HCT116 (cell line): ENCODE data around the gene PADI4. TPM values are rescaled to one million over a fixed set of nuclear protein-coding genes. Genes with fewer than 3 reads are reported as not detected.

Experiments
- ATAC-seq: fragments of 200-7000 bp; cut with Tn5 transposase; 2 replicates; pipeline ENCODE4 v1.9.1; 2020; ENCODE audit warnings: mild to moderate bottlenecking, moderate library complexity
- BruUV-seq: library from RNA; stranded (reverse); fragments of 400-500 nt; replicated peaks from 2 replicates; lab custom pipeline; 2021; lab: Mats Ljungman, UMichigan
- CTCF ChIA-PET: fragments of 300-600 bp; sonication (Branson Sonifier 250); formaldehyde crosslinking; loops from one replicate; lab custom pipeline; 2021; ENCODE audit warnings: antibody characterized with exemption; lab: Charles Lee
- POLR2A ChIA-PET: fragments of 300-600, 350-600 bp; sonication (Branson Sonifier 250); formaldehyde crosslinking; loops from one replicate; lab custom pipeline; 2021; ENCODE audit warnings: antibody characterized with exemption; lab: Charles Lee
- RAD21 ChIA-PET, 2 experiments: fragments of 300-600 bp; sonication (Branson Sonifier 250); formaldehyde crosslinking; loops; one replicate each; lab custom pipeline; 2023; ENCODE audit warnings: low total read pairs in 2 of 2; ENCODE audit not compliant: uncharacterized antibody in 2 of 2, unreplicated experiment in 2 of 2, low non-redundant PET in 1 of 2; lab: Charles Lee
- DNase-seq: peaks from one replicate; pipeline ENCODE4 v3.0.0-alpha.2; 2010; ENCODE audit warnings: low read depth, low spot score
- H2AFZ ChIP-seq: fragments of 200-600 bp; shearing (Covaris generic), sonication (generic); 2 replicates; pipeline ENCODE4 v1.6.1; 2017; ENCODE audit warnings: low read depth, mixed run types, mixed read lengths, antibody characterized with exemption, low read length; ENCODE audit not compliant: poor library complexity, severe bottlenecking
- H3K27ac ChIP-seq: 2 replicates; pipeline ENCODE4 v1.5.1; 2012; ENCODE audit warnings: low read depth, low read length
- H3K27me3 ChIP-seq: fragments of 200-600 bp; sonication (generic); 2 replicates; pipeline ENCODE4 v1.6.1; 2016; ENCODE audit warnings: mixed run types, low read length, mixed read lengths; ENCODE audit not compliant: insufficient read depth
- H3K36me3 ChIP-seq, 2 experiments: fragments of 200-500 bp in 1 of 2; fragments of 200-600 bp in 1 of 2; sonication (Bioruptor generic) in 1 of 2; sonication (generic) in 1 of 2; 2 replicates each; pipeline versions ENCODE4 v1.5.1 to v1.6.1; 2014 to 2016; ENCODE audit warnings: low read length in 2 of 2, inconsistent platforms in 1 of 2, mixed read lengths in 1 of 2, mixed run types in 1 of 2; ENCODE audit not compliant: insufficient read depth in 2 of 2, control insufficient read depth in 1 of 2
- H3K4me1 ChIP-seq, 2 experiments: fragments of 200-600 bp in 1 of 2; sonication (generic) in 1 of 2; 2 replicates each; pipeline versions ENCODE4 v1.5.1 to v1.6.1; 2012 to 2017; ENCODE audit warnings: low read length in 2 of 2, inconsistent platforms in 1 of 2, mild to moderate bottlenecking in 1 of 2, mixed read lengths in 1 of 2, mixed run types in 1 of 2, moderate library complexity in 1 of 2; ENCODE audit not compliant: insufficient read depth in 2 of 2, control insufficient read depth in 1 of 2
- H3K4me2 ChIP-seq: fragments of 200-600 bp; sonication (generic); 2 replicates; pipeline ENCODE4 v1.6.1; 2017; ENCODE audit warnings: mixed run types, low read length, mixed read lengths
- H3K4me3 ChIP-seq, 2 experiments: fragments of 200-600 bp in 1 of 2; sonication (generic) in 1 of 2; replicated peaks in 1 of 2; 2 replicates each; pipeline ENCODE4 v1.5.1; 2011 to 2016; ENCODE audit warnings: low read length in 2 of 2, control low read depth in 1 of 2, low read depth in 1 of 2, mild to moderate bottlenecking in 1 of 2, mixed read lengths in 1 of 2, mixed run types in 1 of 2
- H3K79me2 ChIP-seq: fragments of 200-600 bp; sonication (generic); 2 replicates; pipeline ENCODE4 v1.6.1; 2017; ENCODE audit warnings: mild to moderate bottlenecking, mixed run types, low read length, moderate library complexity, mixed read lengths; ENCODE audit not compliant: insufficient read depth
- H3K9ac ChIP-seq: fragments of 200-600 bp; sonication (generic); 2 replicates; pipeline ENCODE4 v1.6.1; 2016; ENCODE audit warnings: low read length, mixed read lengths
- H3K9me2 ChIP-seq: fragments of 200-600 bp; sonication (generic), shearing (Covaris generic); 2 replicates; pipeline ENCODE4 v1.6.1; 2017; ENCODE audit warnings: mixed run types, mild to moderate bottlenecking, moderate library complexity; ENCODE audit not compliant: insufficient read depth
- H3K9me3 ChIP-seq, 2 experiments: fragments of 200-500 bp in 1 of 2; fragments of 200-600 bp in 1 of 2; sonication (Bioruptor generic) in 1 of 2; sonication (generic) in 1 of 2; 2 replicates each; pipeline ENCODE4 v1.6.1; 2014 to 2017; ENCODE audit warnings: low read length in 2 of 2, mixed read lengths in 2 of 2, inconsistent platforms in 1 of 2, low read depth in 1 of 2, mild to moderate bottlenecking in 1 of 2, mixed run types in 1 of 2, moderate library complexity in 1 of 2; ENCODE audit not compliant: control insufficient read depth in 1 of 2, insufficient read depth in 1 of 2
- H4K20me1 ChIP-seq: fragments of 200-600 bp; sonication (generic), shearing (Covaris generic); 2 replicates; pipeline ENCODE4 v1.6.1; 2017; ENCODE audit warnings: mixed run types, mild to moderate bottlenecking, moderate library complexity; ENCODE audit not compliant: insufficient read depth
- CBX3 ChIP-seq: IDR thresholded peaks from 2 replicates; pipeline ENCODE4 v1.6.1; 2012; ENCODE audit warnings: low read depth
- EGR1 ChIP-seq: IDR thresholded peaks from 2 replicates; pipeline ENCODE4 v1.6.1; 2012; ENCODE audit warnings: low read depth
- ELF1 ChIP-seq: IDR thresholded peaks from 2 replicates; pipeline ENCODE4 v1.6.1; 2012; ENCODE audit warnings: low read depth, borderline replicate concordance
- FOSL1 ChIP-seq: IDR thresholded peaks from 2 replicates; pipeline ENCODE4 v1.6.1; 2012; ENCODE audit warnings: low read depth
- JUND ChIP-seq: IDR thresholded peaks from 2 replicates; pipeline ENCODE4 v1.6.1; 2012
- POLR2A ChIP-seq: IDR thresholded peaks from 2 replicates; pipeline ENCODE4 v1.7.0; 2011; ENCODE audit warnings: borderline replicate concordance; ENCODE audit not compliant: insufficient read depth, insufficient read length; ENCODE audit errors: extremely low read depth
- RAD21 ChIP-seq: IDR thresholded peaks from 2 replicates; pipeline ENCODE4 v1.6.1; 2012; ENCODE audit warnings: low read depth, mild to moderate bottlenecking
- SP1 ChIP-seq: IDR thresholded peaks from 2 replicates; pipeline ENCODE4 v1.6.1; 2012; ENCODE audit warnings: low read depth
- ZNF274 ChIP-seq: fragments of 200-500 bp; sonication (Bioruptor generic); IDR thresholded peaks from 2 replicates; pipeline ENCODE4 v1.6.1; 2014; ENCODE audit warnings: mild to moderate bottlenecking, low read depth, low read length, inconsistent platforms
- intact Hi-C: fragments of 100-400 bp; cut with micrococcal nuclease; formaldehyde crosslinking; loops from 2 replicates; pipeline ENCODE4 v1.10.0; 2022
- total RNA-seq: library from RNA; stranded (reverse); gene quantifications from one replicate; pipeline ENCODE4 v1.2.1, GENCODE V29; 2021; ENCODE audit not compliant: unreplicated experiment
- TF ChIP-seq, protein P1 (sequence below): IDR thresholded peaks from 2 replicates; pipeline ENCODE4 v1.6.1; 2011; ENCODE audit warnings: mild to moderate bottlenecking, low read length, moderate library complexity; ENCODE audit not compliant: insufficient replicate concordance; ENCODE audit errors: extremely low read depth
- TF ChIP-seq, protein P2 (sequence below): IDR thresholded peaks from 2 replicates; pipeline ENCODE4 v1.6.1; 2012
- TF ChIP-seq, protein P3 (sequence below), 3 experiments: fragments of 200-600 bp in 1 of 3; sonication (generic) in 1 of 3; IDR thresholded peaks in 2 of 3; conservative IDR thresholded peaks in 1 of 3; 2 replicates each; pipeline ENCODE4 v1.5.1; 2012 to 2017; ENCODE audit warnings: low read depth in 2 of 3, low read length in 2 of 3, antibody characterized with exemption in 1 of 3, borderline replicate concordance in 1 of 3, control low read depth in 1 of 3, mild to moderate bottlenecking in 1 of 3, mixed read lengths in 1 of 3, mixed run types in 1 of 3, moderate library complexity in 1 of 3; ENCODE audit not compliant: insufficient read depth in 1 of 3
- TF ChIP-seq, protein P4 (sequence below): IDR thresholded peaks from 2 replicates; pipeline ENCODE4 v1.6.1; 2012

PADI4 gene
- total RNA-seq, 1 experiment from 2014 or later: 0.44 TPM

DNA sequence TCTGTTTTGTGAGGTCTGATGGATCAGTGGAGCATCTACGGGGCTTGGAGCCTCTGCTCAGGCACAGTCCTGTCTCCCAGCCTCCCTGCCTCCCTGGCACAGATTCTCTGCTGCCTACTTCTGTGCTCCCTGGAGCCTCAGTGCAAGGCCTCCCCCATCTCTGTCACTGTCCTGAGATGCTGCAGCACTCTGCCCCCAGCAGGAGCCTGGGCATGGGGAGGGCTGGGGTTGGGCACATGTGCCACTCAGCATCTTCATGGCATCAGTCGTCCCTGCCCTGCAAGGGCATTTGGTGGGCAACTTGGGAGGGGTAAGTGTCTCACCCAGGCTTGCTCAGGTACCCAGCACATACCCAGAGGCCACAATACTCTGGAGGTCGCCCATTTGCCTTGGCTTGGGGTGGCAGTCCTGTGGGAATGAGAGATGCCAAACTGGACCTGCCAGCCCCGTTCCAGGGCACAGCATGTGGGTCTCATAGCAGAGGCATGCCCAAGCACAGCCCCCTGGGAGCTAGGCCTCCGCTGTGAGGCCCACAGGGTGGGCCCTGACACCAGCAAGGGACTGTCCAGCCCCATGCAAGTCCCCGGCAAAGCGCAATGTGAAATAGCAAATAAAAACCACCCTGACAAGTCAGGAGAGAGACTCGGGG is 30.4 kb upstream of the PADI4 start:
- no peak for DNase-seq
- Histone ChIP-seq H3K4me2 (no peak overlapping the region), H3K4me3 (no peak overlapping the region), H4K20me1 (no peaks in the 10 kb centered on the region), H3K4me1 (peaks cover 0 to 12% of the 10 kb centered on the region in 2 experiments; a peak in 2 of 4 replicates), H2AFZ (no peak overlapping the region), H3K27ac (no peak overlapping the region), H3K9me2 (no peaks in the 10 kb centered on the region), H3K79me2 (no peaks in the 10 kb centered on the region), H3K36me3 (no peaks in the 10 kb centered on the region), H3K27me3 (peaks cover 3% of the 10 kb centered on the region; the same call in 1 of the 2 replicates), H3K9me3 (no peaks in the 10 kb centered on the region), H3K9ac (no peak overlapping the region)
- TF ChIP-seq, protein P1, sequence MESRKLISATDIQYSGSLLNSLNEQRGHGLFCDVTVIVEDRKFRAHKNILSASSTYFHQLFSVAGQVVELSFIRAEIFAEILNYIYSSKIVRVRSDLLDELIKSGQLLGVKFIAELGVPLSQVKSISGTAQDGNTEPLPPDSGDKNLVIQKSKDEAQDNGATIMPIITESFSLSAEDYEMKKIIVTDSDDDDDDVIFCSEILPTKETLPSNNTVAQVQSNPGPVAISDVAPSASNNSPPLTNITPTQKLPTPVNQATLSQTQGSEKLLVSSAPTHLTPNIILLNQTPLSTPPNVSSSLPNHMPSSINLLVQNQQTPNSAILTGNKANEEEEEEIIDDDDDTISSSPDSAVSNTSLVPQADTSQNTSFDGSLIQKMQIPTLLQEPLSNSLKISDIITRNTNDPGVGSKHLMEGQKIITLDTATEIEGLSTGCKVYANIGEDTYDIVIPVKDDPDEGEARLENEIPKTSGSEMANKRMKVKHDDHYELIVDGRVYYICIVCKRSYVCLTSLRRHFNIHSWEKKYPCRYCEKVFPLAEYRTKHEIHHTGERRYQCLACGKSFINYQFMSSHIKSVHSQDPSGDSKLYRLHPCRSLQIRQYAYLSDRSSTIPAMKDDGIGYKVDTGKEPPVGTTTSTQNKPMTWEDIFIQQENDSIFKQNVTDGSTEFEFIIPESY: no peak
- TF ChIP-seq FOSL1 (no peak), SP1 (no peak), RAD21 (no peak), POLR2A (no peak), EGR1 (no peak), ZNF274 (no peak), JUND (no peak), CBX3 (no peak), ELF1 (no peak)
- TF ChIP-seq, protein P2, sequence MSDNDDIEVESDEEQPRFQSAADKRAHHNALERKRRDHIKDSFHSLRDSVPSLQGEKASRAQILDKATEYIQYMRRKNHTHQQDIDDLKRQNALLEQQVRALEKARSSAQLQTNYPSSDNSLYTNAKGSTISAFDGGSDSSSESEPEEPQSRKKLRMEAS: no peak
- TF ChIP-seq, protein P3, sequence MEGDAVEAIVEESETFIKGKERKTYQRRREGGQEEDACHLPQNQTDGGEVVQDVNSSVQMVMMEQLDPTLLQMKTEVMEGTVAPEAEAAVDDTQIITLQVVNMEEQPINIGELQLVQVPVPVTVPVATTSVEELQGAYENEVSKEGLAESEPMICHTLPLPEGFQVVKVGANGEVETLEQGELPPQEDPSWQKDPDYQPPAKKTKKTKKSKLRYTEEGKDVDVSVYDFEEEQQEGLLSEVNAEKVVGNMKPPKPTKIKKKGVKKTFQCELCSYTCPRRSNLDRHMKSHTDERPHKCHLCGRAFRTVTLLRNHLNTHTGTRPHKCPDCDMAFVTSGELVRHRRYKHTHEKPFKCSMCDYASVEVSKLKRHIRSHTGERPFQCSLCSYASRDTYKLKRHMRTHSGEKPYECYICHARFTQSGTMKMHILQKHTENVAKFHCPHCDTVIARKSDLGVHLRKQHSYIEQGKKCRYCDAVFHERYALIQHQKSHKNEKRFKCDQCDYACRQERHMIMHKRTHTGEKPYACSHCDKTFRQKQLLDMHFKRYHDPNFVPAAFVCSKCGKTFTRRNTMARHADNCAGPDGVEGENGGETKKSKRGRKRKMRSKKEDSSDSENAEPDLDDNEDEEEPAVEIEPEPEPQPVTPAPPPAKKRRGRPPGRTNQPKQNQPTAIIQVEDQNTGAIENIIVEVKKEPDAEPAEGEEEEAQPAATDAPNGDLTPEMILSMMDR (IDR thresholded peaks at IDR 0.05 in 2 of 3, conservative IDR thresholded peaks at IDR 0.05 in 1 of 3; ENCODE audit: borderline replicate concordance in 1 of 3, insufficient read depth in 1 of 3, low read depth in 2 of 3, low read length in 2 of 3): no peak
- TF ChIP-seq, protein P4, sequence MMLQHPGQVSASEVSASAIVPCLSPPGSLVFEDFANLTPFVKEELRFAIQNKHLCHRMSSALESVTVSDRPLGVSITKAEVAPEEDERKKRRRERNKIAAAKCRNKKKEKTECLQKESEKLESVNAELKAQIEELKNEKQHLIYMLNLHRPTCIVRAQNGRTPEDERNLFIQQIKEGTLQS: no peak
- intact Hi-C loops: no loop called here
- ChIA-PET CTCF (no interaction called here), POLR2A (no interaction called here), RAD21 (no interaction called here)
- ATAC-seq: no peak
- BruUV-seq: no TSS peak
